GM21723 (cell line): Measurements from ENCODE around the gene DTX3L.
"Not testable (repeated sequence)": the region's sequence is repeated elsewhere in the genome, so short reads cannot be mapped to it uniquely, and the experiment has no call there.

ENCODE experiments used
- ATAC-seq: cut with Tn5 transposase; IDR thresholded peaks from one replicate; pipeline ENCODE4 v1.9.1; 2021; ENCODE audit warnings: mild to moderate bottlenecking, moderate library complexity; ENCODE audit not compliant: unreplicated experiment

DTX3L gene

DNA sequence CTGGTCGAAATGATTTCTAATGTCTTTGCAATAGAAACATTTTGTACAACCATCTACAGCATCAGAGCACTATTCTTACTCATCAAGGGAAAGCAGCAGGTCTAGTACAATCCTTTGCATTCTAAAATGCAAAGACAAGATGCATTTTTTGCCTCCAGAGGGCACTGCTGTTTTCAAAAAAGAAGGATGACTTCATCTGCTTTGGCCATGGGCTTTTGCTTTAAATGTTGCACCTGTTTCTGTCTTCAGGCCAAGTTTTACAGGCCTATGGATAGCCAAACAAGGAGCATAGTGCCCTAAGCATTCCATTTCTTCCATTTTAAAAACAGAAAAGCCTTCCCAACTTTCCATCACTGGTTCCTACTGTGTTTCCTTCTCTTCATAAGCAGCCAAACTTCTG, 3.5 kb upstream of the DTX3L start:
- peak; percentile 36 for ATAC-seq

DNA sequence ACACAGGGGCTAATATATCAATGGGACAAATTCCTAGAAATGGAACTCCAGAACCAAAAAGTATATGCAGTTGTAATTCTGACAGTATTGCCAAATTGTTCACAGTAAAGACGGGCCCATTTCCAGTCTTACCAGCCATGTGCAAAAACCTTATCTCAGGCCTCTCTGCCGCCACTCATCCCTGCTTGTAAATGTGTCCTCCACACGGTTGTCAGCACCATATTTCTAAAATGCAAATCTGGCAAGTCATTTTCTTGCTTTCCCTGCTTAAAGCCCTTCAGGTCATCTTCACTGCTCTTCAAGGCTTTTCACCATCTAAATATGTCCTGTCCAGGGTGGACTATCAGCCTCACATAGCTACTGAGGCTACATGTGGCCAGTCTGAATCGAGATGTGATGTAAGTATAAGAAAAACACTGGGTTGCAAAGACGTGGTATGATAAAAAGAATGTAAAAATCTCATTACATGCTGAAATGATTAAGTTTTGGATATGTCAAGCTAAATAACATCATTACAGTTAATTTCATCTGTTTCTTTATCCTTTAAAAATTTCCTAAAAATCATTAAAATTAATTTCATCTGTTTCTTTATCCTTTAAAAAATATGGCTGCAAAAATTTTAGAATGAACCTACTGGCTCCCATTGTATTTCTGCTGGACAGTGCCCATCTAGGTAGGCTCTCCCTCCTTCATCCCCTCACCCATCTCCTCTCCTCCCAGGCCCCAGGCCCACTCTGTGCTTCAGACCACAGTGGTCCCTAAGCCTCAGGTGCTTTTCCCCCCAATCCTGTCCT, 1.0 kb upstream of the DTX3L start:
- no peak for ATAC-seq

DNA sequence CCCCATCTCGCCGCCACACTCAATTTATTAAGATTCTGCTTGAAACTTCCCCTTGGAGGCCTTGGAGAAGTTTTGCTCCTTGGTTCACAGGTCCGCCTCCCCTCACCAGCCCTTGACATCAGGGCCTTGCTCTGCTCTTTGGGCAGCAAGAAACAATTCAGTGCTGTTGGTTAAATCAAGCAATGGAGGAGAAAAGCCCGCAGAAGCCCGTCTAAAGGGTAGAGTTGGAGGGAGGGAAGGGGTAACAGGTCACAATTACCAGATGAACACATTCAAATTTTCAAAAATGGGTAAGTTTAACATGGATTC, 467 bp upstream of the DTX3L start:
- ATAC-seq, result no peak

DNA sequence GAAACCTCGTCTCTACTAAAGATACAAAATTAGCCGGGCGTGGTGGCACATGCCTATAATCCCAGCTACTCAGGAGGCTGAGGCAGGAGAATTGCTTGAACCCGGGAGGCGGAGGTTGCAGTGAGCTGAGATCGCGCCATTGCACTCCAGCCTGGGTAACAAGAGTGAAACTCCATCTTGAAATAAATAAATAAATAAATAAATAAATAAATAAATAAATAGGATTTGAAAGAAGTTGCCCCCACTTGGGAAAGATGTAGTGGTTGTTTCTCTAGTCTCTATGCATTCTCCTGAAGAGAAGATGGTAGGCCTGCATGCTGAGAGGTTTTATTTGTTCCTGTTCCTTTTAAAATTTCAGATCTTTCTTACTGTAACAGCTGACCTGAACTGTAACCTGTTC, 4.0 kb downstream of the DTX3L start:
- not testable (repeated sequence) for ATAC-seq

DNA sequence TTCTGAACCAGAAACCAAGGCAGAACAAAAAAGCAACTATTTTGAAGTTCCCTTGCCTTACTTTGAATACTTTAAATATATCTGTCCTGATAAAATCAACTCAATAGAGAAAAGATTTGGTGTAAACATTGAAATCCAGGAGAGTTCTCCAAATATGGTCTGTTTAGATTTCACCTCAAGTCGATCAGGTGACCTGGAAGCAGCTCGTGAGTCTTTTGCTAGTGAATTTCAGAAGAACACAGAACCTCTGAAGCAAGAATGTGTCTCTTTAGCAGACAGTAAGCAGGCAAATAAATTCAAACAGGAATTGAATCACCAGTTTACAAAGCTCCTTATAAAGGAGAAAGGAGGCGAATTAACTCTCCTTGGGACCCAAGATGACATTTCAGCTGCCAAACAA, 4.6 kb downstream of the DTX3L start:
- ATAC-seq, result no peak

DNA sequence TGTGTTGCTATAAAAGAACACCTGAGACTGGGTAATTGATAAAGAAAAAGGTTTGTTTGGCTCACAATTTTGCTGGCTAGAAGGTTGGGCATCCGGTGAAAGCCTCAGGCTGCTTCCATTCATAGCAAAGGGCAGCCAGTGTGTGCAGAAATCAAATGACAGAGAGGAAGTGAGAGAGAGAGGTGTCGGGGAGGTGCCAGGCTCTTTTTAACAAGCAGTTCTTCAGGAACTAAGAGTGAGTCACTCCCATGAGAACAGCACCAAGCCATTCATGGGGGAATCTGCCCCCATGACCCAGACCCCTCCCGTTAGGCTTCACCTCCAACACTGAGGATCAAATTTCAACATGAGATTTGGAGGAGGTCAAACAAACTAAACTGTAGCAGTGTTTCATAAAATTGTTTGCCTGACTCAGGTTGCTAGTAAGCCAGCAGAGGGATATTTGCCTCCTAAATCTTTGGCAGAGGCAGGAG, 8.8 kb downstream of the DTX3L start:
- no peak for ATAC-seq

DNA sequence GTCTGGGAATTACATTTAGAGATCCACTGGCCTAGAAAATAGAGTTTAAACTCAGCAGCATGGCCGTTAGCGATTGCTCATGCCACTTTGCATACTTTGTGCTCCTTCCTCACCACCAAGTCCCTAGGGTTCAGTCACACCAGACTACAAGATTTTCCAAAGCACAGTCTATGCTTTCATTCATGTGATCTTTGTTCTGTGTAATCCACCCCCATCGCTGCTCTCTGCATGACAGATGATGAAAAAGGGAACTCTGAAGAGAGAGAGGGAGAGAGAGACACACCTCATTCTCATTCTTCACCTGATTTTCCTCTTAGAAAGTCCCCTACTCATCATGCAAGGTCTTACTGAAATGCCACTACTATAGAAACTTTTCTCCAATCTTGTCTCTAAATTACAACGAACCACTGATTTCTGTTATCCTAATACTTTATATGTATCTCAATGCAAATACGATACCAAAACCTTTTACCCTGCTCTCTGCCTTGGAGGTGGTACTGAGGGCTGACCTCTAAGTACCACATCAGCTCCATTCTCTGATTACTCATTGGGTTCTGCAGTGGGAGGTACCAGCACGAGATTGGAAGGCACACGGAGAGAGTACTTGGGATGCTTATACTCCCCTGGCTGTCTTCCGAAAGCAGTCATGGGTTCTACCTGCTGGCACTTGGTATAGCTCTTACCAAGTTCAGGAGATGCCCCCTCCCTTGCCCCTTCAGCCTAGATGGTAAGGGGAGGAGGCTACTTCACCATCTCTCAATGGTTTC, 12.2 kb downstream of the DTX3L start:
- peak; percentile 82 for ATAC-seq

DNA sequence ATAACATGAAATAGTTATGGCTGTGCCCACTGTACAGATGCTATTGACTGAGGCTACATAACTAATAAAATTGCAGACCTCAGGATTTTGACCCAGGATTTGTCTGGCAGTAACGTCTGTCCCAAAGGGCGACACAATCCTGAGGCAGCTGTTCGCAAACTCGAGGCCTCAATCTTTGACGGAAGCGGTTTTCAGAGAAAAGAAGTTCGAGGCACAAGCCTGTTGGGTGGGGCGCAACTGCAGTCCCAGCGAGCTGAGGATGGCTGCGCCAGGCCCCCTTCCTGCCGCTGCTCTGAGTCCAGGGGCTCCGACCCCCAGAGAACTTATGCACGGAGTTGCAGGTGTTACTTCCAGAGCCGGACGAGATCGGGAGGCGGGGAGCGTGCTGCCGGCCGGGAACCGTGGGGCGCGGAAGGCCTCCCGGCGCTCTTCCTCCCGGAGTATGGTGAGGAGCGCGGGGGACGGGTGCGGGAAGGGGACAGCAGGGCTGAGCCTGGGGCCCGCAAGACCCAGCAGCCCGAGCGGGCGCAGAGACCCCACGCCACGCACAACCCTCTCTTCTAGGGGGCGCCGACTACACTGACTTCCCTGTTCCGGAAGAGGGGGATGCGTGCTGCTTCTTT, 13.4 kb downstream of the DTX3L start, which contains the start of gene PARP15:
Gene PARP15 (plus strand): TSS at position 242 of the 623 bp plus-strand sequence. CDS start 18 bp downstream, at position 260.
- ATAC-seq, result peak; percentile 14

DNA sequence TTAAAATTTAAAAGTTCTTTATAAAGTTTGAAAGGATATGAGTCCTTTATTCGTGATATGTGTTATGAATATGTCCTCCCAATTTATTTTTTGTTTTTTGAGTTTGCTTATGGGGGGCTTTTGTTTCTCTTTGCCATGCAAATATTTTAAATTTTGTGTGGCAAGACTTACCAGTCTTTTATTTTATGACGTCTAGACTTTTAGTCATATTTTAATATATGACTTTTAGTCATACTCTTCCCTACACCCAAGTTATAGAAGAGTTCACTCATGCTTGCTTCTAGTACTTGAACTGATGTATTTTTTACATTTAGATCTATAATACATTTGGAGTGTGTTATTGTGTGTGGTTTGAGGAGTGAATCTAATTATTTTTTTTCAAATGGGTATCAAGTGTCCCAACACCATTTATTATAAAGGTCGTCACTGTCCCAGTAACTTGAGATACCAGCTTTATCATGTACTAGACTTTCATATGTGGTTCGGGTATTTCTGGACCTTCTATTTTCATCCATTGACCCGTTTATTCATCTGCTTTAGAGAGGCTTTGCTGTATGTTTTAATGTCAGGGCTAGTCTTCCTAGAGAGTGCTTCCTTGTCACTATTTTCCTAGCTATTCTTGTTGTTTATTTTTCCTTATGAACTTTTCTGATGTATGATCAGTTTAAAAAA, 14.1 kb downstream of the DTX3L start:
- no peak for ATAC-seq

DNA sequence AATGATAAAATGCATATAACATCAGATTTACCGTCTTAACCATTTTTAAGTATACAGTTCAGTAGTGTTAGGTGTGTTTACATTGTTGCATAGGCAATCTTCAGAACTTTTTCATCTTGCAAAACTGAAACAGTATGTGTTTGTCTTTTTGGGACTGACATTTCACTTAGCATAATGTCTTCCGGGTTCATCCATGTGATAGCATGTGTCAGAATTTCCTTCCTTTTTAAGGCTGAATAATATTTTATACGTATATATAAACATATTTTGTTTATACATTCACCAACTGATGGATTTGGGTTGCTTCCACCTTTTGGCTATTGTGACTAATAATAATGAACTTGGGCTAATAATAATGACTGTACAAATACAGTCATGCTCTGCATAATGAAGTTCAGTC, 16.3 kb downstream of the DTX3L start:
- no peak for ATAC-seq

DNA sequence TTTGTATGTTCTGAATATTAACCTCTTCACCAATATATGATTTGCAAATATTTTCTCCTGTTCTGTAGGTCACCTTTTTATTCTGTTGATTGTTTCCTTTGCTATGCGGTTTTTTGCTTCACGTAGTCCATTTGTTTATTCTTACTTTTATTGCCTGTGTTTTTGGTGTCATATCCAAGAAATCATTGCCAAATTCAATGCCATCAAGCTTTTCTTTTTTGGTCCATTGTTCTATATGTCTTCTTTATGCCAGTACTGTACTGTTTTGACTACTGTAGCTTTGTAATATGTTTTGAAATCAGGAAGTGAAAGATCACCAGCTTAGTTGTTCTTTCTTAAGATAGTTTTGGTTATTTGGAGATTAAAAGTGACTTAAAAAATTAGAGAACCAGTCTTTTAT, 17.5 kb downstream of the DTX3L start:
- ATAC-seq, result no peak

DNA sequence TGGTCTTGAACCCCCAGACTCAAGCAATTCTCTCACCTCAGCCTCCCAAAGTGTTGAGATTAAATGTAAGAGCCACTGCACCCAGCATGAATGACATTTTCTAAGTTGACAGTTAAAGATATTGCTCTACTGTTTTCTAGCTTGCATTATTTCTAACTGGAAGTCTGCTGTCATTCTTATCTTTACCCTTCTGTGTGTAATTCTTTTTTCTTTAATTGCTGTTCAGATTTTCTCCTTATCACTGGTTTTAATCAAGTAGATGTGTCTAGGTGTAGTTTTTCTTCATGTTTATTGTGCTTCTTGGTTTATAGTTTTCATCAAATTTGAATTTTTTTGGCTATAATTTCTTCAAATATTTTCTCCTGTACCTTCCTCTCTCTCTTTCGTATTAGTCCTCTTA, 18.3 kb downstream of the DTX3L start:
- ATAC-seq, result no peak

DNA sequence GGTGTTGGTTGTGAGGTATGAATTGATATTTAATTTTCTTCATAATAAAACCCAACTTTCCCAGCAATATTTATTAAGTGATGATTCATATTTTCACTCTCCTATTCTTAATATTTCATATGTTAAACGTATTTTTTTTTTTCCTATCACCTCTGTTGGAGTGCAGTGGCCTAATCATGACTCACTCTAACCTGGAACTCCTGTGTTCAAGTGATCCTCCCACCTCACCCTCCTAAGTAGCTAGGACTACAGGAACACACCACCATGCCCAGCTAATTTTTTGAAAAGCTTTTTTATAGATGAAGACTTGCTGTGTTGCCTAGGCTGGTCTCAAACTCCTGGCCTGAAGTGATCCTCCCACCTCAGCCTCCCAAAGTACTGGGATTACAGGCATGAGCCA, 22.0 kb downstream of the DTX3L start:
- ATAC-seq, result no peak

DNA sequence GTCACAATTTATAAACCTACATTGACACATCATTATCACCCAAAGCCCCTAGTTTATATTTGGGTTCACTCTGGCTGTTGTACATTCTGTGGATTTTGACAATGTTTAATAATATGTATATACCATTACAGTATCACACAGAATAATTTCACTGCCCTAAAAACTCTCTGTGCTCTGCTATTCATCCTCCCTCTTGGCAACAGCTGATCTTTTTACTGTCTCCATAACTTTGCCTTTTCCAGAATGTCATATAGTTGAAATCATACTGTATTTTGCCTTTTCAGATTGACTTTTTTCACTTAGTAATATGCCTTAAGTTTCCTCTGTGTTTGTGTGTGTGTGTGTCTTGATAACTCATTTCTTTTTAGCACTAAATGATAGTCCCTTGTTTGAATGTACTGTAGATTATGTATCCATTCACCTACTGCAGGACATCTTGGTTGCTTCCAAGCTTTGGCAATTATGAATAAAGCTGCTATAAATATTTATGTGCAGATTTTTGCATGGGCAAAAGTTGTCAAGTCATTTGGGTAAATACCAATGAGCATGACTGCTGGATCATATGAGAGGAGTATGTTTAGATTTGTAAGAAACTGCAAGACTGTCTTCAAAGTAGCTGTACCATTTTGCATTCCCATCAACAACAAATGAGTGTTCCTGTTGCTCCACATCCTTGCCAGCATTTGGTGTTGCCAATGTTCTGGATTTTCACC, 22.8 kb downstream of the DTX3L start:
- ATAC-seq, result no peak

DNA sequence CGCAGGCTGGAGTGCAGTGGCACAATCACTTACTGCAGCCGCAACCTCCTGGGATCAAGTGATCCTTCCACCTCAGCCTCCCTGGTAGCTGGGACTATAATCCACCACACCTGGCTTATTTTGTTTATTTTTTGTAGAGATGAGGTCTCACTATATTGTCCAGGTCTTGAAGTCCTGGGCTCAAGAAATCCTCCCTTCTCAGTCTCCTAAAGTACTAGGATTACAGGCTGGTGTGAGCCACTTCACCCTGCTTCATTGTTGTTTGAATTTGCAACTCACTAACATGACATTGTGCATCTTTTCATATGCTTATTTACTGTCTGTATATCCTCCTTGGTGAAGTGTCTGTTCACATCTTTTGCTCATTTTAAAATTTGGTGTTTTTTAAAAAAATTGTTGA, 23.4 kb downstream of the DTX3L start:
- no peak for ATAC-seq

DNA sequence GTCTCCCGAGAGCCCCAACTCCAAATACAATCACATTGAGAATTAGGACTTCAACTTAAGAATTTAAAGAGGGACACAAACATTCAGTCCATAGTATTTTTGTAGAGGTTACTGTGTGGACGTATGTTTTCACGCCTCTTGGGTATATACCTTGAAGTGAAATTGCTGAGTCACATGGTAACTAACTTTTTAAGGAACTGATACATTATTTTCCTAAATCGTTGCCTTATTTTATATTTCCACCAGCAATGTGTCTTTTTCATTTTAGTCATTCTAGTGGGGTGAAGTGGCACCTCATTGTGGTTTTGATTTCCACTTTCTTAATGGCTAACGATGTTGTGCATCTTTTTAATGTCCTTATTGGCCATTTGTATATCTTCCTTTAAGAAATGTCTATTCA, 25.2 kb downstream of the DTX3L start:
- no peak for ATAC-seq

DNA sequence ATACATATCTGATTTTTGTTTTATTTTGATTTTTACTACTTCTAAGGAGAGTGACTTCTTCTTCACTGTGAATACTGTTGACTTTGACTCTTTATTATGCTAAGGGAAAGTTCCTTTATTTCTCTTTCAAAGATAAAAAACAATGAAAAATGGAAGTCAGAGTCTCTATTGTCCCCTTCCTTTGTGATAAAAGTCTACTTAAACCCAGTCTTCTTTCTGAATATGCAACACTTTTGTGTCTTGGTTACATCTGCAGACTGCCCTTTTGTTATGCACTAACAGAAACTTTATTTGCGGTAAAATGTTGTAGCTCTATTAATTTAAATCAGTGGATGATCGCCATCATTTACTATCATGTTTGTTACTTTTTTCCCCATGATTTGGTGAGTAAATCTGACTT, 26.5 kb downstream of the DTX3L start:
- no peak for ATAC-seq

DNA sequence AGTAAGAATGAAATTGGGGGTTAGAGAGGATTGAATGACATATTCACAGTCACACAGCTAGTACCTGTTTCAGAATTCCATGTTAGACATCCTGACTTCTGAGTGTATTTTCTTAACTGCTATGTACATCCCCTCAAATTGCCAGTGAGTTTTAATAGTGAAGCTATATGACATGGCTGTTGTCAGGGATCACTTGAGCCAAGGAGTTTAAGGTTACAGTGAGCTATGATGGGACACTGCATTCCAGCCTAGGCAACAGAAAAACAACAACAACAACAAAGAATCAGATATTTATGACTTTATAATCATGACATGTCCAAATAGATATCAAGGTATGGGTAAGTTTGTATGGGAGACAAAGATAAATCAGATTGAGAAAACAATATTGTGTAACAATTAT, 29.9 kb downstream of the DTX3L start:
- no peak for ATAC-seq

DNA sequence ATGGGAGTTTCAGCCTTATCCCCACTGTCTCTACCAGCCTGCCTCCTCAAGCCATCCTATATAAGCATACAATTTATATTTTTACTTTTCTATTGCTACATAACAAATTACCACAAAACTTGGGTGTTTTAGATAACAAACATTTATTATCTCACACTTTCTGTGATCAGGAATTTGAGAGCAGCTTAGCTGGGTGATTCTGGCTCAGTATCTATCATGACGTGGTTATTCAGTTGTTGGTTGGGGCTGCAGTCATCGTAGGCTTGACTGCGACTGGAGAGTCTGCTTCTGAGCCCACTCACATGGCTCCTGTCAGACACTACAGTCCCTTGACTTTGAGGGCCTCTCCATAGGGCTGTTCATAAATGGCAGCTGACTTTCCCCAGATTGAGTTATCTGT, 34.0 kb downstream of the DTX3L start:
- no peak for ATAC-seq

DNA sequence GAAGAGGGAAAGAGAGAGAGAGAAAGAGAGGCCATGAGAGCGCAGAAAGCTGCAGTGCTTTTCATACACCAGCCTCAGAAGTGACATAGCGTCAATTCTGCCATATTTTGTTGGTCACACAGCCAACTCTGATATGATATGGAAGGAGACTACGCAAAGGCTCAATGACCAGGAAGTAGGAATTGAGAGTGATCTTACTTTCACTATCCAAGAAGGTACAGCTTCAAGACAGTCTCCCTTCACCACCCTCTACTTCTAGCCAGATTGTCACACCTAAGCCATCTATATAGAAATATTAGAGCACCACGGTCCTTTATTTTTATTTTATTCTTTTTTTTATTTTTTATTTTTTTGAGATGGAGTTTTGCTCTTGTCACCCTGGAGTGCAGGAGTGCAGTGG, 34.4 kb downstream of the DTX3L start:
- ATAC-seq, result no peak
